ENCODE data around the gene CCDC33.

- TF ChIP-seq CTCF (IDR thresholded peaks at IDR 0.05; ENCODE audit: insufficient read depth, low read depth, low read length), result no peak
- no peak for TF ChIP-seq EZH2 (IDR thresholded peaks at IDR 0.05; ENCODE audit: insufficient read depth, low read length)
Observed at GRCh38 chr15:74319138-74319460, 83.0 kb downstream of the CCDC33 start.
